Measurements from ENCODE around the gene RHOA. TPM values are rescaled to one million over a fixed set of nuclear protein-coding genes. Genes with fewer than 3 reads are reported as not detected.

RHOA gene
- total and polyA plus RNA-seq, 10 of the 15 experiments (the other 5 are each of a cell fraction or from before 2014, with no cell fraction given) = 246 to 1,049 (median 515) TPM

DNA sequence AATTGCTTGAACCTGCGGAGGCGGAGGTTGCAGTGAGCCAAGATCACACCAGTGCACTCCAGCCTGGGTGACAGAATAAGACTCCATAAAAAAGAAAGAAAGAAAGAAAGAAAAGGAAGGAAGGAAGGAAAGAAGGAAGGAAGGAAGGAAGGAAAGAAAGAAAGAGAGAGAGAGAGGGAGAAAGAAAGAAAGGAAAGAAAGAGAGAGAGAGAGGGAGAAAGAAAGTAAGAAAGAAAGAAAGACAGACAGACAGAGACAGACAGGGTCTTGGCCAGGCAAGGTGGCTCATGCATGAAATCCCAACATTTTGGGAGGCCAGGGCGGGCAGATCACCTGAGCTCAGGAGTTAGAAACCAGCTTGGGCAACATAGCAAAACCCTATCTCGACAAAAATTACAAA is 41.8 kb upstream of the RHOA start:
- in situ Hi-C loops (cut with MboI) = no loop called here
- SMC1A ChIA-PET (ENCODE audit: uncharacterized antibody, unreplicated experiment) = interaction anchor here (0.6 to 1.7 kb wide), 3 partner anchors 39 to 1370 kb away, joined by 3 to 4 read pairs (median 4); partner anchors contain the start of gene KLHDC8B
- RAD21 ChIA-PET (ENCODE audit: unreplicated experiment) = interaction anchor here (0.9 to 1.5 kb wide), 4 partner anchors 38 to 282 kb away, joined by 3 to 8 read pairs (median 4); partner anchors contain the start of gene KLHDC8B
- no peaks in the 10 kb centered on the region for H3K4me1 ChIP-seq (ENCODE audit: control insufficient read depth, insufficient read depth, low read length)
- BruUV-seq (replicated peaks) = no TSS peak
- FAIRE-seq (no peak), DNase-seq (ENCODE audit: low read depth, low spot score) (no peak), ATAC-seq (no peak)
- no peak overlapping the region for H3K9ac ChIP-seq (ENCODE audit: control insufficient read depth, insufficient read depth, low read length)
- H3K4me2 ChIP-seq (ENCODE audit: control insufficient read depth, insufficient read depth) = no peak overlapping the region
- POLR2A ChIA-PET = interaction anchor here (1.7 kb wide), 1 partner anchor 219 kb away, joined by 4 read pairs; no protein-coding TSS in a partner anchor
- H2AFZ ChIP-seq (ENCODE audit: control insufficient read depth, low read depth, low read length) = no peak overlapping the region
- H3K79me2 ChIP-seq (ENCODE audit: control insufficient read depth, insufficient read depth, low read length) = no peaks in the 10 kb centered on the region
- no peaks in the 10 kb centered on the region for H3K36me3 ChIP-seq (ENCODE audit: control insufficient read depth in 2 of 2, insufficient read depth in 2 of 2, low read length in 1 of 2)
- intact Hi-C loops (cut with micrococcal nuclease; ENCODE audit: unreplicated experiment) = loop anchor here (5.0 kb wide), 1 partner anchor 219 kb away; the partner anchor contains the start of gene APEH
- no peak overlapping the region for H3K27ac ChIP-seq (ENCODE audit: control insufficient read depth, insufficient read depth)
- H4K20me1 ChIP-seq (ENCODE audit: control insufficient read depth, insufficient read depth) = no peaks in the 10 kb centered on the region
- 69% methylated on average over 4 of the region's 4 CpGs for WGBS (ENCODE audit: insufficient coverage, insufficient replicate concordance, low lambda C conversion rate, missing lambda C conversion rate)
- H3K4me3 ChIP-seq = no peak overlapping the region
- no peaks in the 10 kb centered on the region for H3K9me3 ChIP-seq (replicated peaks; ENCODE audit: control insufficient read depth, insufficient read depth, low read length)
- TF ChIP-seq HDAC2 (IDR thresholded peaks at IDR 0.05) (no peak), RBBP5 (conservative IDR thresholded peaks at IDR 0.05) (no peak), HDGF (IDR thresholded peaks at IDR 0.05) (no peak), KLF5 (IDR thresholded peaks at IDR 0.05; ENCODE audit: partially characterized antibody) (no peak), SREBF2 (IDR thresholded peaks at IDR 0.05; ENCODE audit: low read length) (no peak), CTCF (IDR thresholded peaks at IDR 0.05 in 2 of 3, conservative IDR thresholded peaks at IDR 0.05 in 1 of 3; ENCODE audit: control insufficient read depth in 2 of 3, extremely low read depth in 1 of 3, insufficient read depth in 1 of 3, low read depth in 3 of 3, low read length in 3 of 3) (no peak), BCL11A (IDR thresholded peaks at IDR 0.05; ENCODE audit: low read depth, low read length) (no peak), SP1 (IDR thresholded peaks at IDR 0.05; ENCODE audit: low read depth, low read length) (no peak)
- CTCF ChIA-PET = interaction anchor here (0.7 to 3.0 kb wide), 4 partner anchors 41 to 218 kb away, joined by 3 to 11 read pairs (median 4); no protein-coding TSS in a partner anchor
- no peaks in the 10 kb centered on the region for H3K27me3 ChIP-seq (replicated peaks in 1 of 2; ENCODE audit: control insufficient read depth in 2 of 2, insufficient read depth in 2 of 2, low read length in 1 of 2)
